AG04449 (cell line): ENCODE measurements around the gene COL23A1.

ENCODE experiments used
- CTCF ChIA-PET: fragments of 350-600 bp; formaldehyde crosslinking; extraction: SDS; loops from one replicate; lab custom pipeline; 2021; ENCODE audit warnings: antibody characterized with exemption; lab: Yijun Ruan, JAX
- POLR2A ChIA-PET: fragments of 400-600, 350-600 bp; formaldehyde crosslinking; extraction: SDS; loops from one replicate; lab custom pipeline; 2020; ENCODE audit warnings: antibody characterized with exemption, inconsistent platforms; lab: Yijun Ruan, JAX
- DNase-seq: peaks from one replicate; pipeline ENCODE4 v3.0.0-alpha.2; 2010; ENCODE audit warnings: low read depth, low spot score
- H3K4me3 ChIP-seq: 2 replicates; pipeline ENCODE4 v1.5.1; 2011; ENCODE audit warnings: low read depth, mild to moderate bottlenecking, control low read depth, low read length
- CTCF ChIP-seq: IDR thresholded peaks from one replicate; pipeline ENCODE4 v1.5.1; 2011; ENCODE audit warnings: mild to moderate bottlenecking, moderate library complexity, low read length, control low read depth, inconsistent platforms; ENCODE audit not compliant: insufficient read depth; ENCODE audit errors: missing control alignments

COL23A1 gene

GRCh38 chr5:178438796-178439195 lies 151.4 kb downstream of the COL23A1 start:
- no peak overlapping the region for H3K4me3 ChIP-seq
- no peak for DNase-seq
- POLR2A ChIA-PET: no interaction called here
- no peak for TF ChIP-seq CTCF
- CTCF ChIA-PET: no interaction called here

- H3K4me3 ChIP-seq: no peak overlapping the region
- ChIA-PET CTCF (no interaction called here), POLR2A (no interaction called here)
- no peak for DNase-seq
- TF ChIP-seq CTCF: no peak
These were observed 152.7 kb downstream of the COL23A1 start for GRCh38 chr5:178437386-178438075.

GRCh38 chr5:178436326-178436940 lies 153.8 kb downstream of the COL23A1 start:
- no peak for DNase-seq
- no peak overlapping the region for H3K4me3 ChIP-seq
- TF ChIP-seq CTCF: no peak
- ChIA-PET CTCF (no interaction called here), POLR2A (no interaction called here)

- H3K4me3 ChIP-seq: no peak overlapping the region
- no peak for TF ChIP-seq CTCF
- ChIA-PET POLR2A (no interaction called here), CTCF (no interaction called here)
- no peak for DNase-seq
These were observed 154.6 kb downstream of the COL23A1 start for GRCh38 chr5:178435321-178436238.

- H3K4me3 ChIP-seq: no peak overlapping the region
- POLR2A ChIA-PET: no interaction called here
- DNase-seq: no peak
- CTCF ChIA-PET: no interaction called here
- no peak for TF ChIP-seq CTCF
These were observed 155.3 kb downstream of the COL23A1 start for GRCh38 chr5:178434851-178435250.
